Heart right ventricle (tissue), 16 donors: ENCODE measurements around the gene AKR1C1. TPM values are rescaled to one million over a fixed set of nuclear protein-coding genes. Genes with fewer than 3 reads are reported as not detected.
A peak's percentile ranks its signal among the peaks of the same experiment; 100 is the strongest.
"Not testable (repeated sequence)": the region's sequence is repeated elsewhere in the genome, so short reads cannot be mapped to it uniquely, and the experiment has no call there.

Experiments used
- ATAC-seq, 8 donors: fragments of 200-7000 bp; cut with Tn5 transposase; one replicate each; pipeline ENCODE4 v1.9.1; 2020; ENCODE audit warnings: mild to moderate bottlenecking in 8 of 8, moderate library complexity in 8 of 8, moderate number of reproducible peaks in 1 of 8
- DNase-seq, 2 donors: peaks; one replicate each; pipeline ENCODE4 v3.0.0-alpha.2; 2020
- H3K27ac ChIP-seq, 10 donors: fragments of 200-600 bp; sonication (generic) in 2 of 10; one replicate each; pipeline versions ENCODE4 v1.5.0 to v1.8.0; 2020 to 2022; ENCODE audit warnings: mild to moderate bottlenecking in 3 of 10
- H3K27me3 ChIP-seq, 7 donors: fragments of 200-600 bp; one replicate each; pipeline ENCODE4 v1.8.0; 2021 to 2022; ENCODE audit warnings: mild to moderate bottlenecking in 2 of 7
- H3K36me3 ChIP-seq, 9 donors: fragments of 200-600 bp; sonication (generic) in 1 of 9; one replicate each; pipeline versions ENCODE4 v1.5.0 to v1.8.0; 2020 to 2022; ENCODE audit warnings: mild to moderate bottlenecking in 2 of 9
- H3K4me1 ChIP-seq, 9 donors: fragments of 200-600 bp; sonication (generic) in 1 of 9; one replicate each; pipeline versions ENCODE4 v1.5.0 to v1.8.0; 2020 to 2022; ENCODE audit warnings: mild to moderate bottlenecking in 4 of 9
- H3K4me3 ChIP-seq, 10 donors: fragments of 200-600 bp; sonication (generic) in 2 of 10; one replicate each; pipeline versions ENCODE4 v1.5.0 to v1.8.0; 2020 to 2022; ENCODE audit warnings: mild to moderate bottlenecking in 7 of 10, moderate library complexity in 2 of 10
- H3K9me3 ChIP-seq, 11 donors: fragments of 200-600 bp in 10 of 11; sonication (generic) in 2 of 11; one replicate each; pipeline versions ENCODE4 v1.5.0 to v1.8.0; 2013 to 2022; ENCODE audit warnings: mild to moderate bottlenecking in 2 of 11, control low read depth in 1 of 11, moderate library complexity in 1 of 11
- WGBS, 2 donors: extraction: QIAGEN DNeasy Blood & Tissue Kit; methylation state at CpG; one replicate each; pipeline ENCODE4 v1.1.7; 2013; ENCODE audit warnings: inconsistent platforms in 1 of 2; 5-methylcytosine and 5-hydroxymethylcytosine counted together
- intact Hi-C, 10 donors: fragments of 100-400 bp; cut with DNase I; formaldehyde crosslinking; loops; one replicate each; pipeline versions ENCODE4 v1.11.1 to v1.14.2; 2022
- polyA plus RNA-seq, 2 donors: library from polyadenylated mRNA; stranded (reverse); fragments of 200-250 nt; gene quantifications; one replicate each; pipeline ENCODE4 v1.2.3, GENCODE V29; 2013
- total RNA-seq, 10 donors: library from RNA; stranded (reverse); fragmentation: NEBNext Ultra II Directional in 3 of 10; extraction: Animal tissue kit (Norgen Biotek cat#: 25700) in 3 of 10; gene quantifications; one replicate each; pipeline versions ENCODE4 v1.2.1 to v1.2.4, GENCODE V29; 2021 to 2023
- TF ChIP-seq, protein P1 (sequence below), 9 donors: fragments of 200-600 bp; sonication (generic) in 2 of 9; IDR thresholded peaks; one replicate each; pipeline versions ENCODE4 v1.5.0 to v1.8.0; 2021 to 2022; ENCODE audit warnings: antibody characterized with exemption in 9 of 9, mild to moderate bottlenecking in 5 of 9, moderate library complexity in 1 of 9
- donor health status: Arrhythmogenic right ventricular cardiomyopathy.
- donor health status: ischemic (EF 13 %, LVEDD 7.1; RV severe dilation, severe dysfunction).
- donor health status: healthy with polysubstance abuse.
- donor health status: DM: no; HTN: yes; CAD: no.
- donor health status: DM: no; HTN: no; CAD: no.
- donor health status: ischemic (EF 25% LVEDD 6.9; RV normal size, moderate dysfunction).
- donor health status: ischemic (EF 25% LVEDD 5.7; RV mildly dilated, moderate dysfunction).
- donor health status: healthy.
- donor health status: DM: yes; HTN: yes; CAD: no.
- donor health status: Ischemic cardiomyopathy.
- donor health status: ischemic (EF 35%, LVEDD 5.7; RV mildly dilated, moderate dysfunction).
- donor health status: nonischemic (EF 11% LVEDD 7.7; RV severe dilation, severe dysfunction).
- donor health status: DM: yes; HTN: yes; CAD: no.
- donor health status: PGD.
- donor health status: ischemic (EF 29% LVEDD 5.4; RV normal size, mild dysfunction).
- donor health status: nonischemic (EF 23%, LVEDD 6.1; RV moderate dilation, normal function).

Gene AKR1C1
- total and polyA plus RNA-seq, 12 donors = 6.6 to 131 (median 15.5) TPM

DNA sequence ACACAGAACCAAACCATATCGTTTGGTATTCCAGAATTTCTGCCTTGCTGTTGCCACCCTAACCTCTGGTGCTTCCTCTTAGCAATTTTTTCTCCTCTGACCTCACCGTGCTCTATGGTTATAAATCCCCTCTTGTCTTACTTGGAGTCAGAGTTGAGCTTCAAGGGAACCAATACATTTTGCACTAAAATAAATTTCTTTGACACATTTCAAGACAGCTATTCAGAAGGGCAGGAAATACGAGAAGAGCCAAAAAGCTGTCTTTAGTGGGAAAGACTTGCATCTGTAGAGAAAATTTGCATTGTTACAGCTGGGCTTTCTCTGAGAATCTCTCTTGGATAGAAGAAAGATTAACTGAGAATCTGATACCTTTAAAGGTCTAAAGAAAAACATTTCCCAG lies 54.9 kb downstream of the AKR1C1 start:
- Histone ChIP-seq H3K9me3 (no peaks in the 10 kb centered on the region), H3K27me3 (no peaks in the 10 kb centered on the region), H3K27ac (peak overlapping the region in 5 of 10 donors; percentile 10 to 57 (median 36)), H3K4me3 (no peak overlapping the region), H3K4me1 (peaks cover 0 to 37% (median 22%) of the 10 kb centered on the region in 9 donors), H3K36me3 (no peaks in the 10 kb centered on the region)
- TF ChIP-seq, protein P1, sequence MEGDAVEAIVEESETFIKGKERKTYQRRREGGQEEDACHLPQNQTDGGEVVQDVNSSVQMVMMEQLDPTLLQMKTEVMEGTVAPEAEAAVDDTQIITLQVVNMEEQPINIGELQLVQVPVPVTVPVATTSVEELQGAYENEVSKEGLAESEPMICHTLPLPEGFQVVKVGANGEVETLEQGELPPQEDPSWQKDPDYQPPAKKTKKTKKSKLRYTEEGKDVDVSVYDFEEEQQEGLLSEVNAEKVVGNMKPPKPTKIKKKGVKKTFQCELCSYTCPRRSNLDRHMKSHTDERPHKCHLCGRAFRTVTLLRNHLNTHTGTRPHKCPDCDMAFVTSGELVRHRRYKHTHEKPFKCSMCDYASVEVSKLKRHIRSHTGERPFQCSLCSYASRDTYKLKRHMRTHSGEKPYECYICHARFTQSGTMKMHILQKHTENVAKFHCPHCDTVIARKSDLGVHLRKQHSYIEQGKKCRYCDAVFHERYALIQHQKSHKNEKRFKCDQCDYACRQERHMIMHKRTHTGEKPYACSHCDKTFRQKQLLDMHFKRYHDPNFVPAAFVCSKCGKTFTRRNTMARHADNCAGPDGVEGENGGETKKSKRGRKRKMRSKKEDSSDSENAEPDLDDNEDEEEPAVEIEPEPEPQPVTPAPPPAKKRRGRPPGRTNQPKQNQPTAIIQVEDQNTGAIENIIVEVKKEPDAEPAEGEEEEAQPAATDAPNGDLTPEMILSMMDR (IDR thresholded peaks at IDR 0.05) = no peak
- no peak for ATAC-seq
- no peak for DNase-seq
- intact Hi-C loops = loop anchor here in 8 of 10 donors (5.0 to 10.0 kb wide), 5 partner anchors 57 to 267 kb away; partner anchors contain the start of gene AKR1C3 (in 5 of the 8)
- WGBS, 2 donors = 55 to 63% methylated on average over 3 of the region's 3 CpGs

DNA sequence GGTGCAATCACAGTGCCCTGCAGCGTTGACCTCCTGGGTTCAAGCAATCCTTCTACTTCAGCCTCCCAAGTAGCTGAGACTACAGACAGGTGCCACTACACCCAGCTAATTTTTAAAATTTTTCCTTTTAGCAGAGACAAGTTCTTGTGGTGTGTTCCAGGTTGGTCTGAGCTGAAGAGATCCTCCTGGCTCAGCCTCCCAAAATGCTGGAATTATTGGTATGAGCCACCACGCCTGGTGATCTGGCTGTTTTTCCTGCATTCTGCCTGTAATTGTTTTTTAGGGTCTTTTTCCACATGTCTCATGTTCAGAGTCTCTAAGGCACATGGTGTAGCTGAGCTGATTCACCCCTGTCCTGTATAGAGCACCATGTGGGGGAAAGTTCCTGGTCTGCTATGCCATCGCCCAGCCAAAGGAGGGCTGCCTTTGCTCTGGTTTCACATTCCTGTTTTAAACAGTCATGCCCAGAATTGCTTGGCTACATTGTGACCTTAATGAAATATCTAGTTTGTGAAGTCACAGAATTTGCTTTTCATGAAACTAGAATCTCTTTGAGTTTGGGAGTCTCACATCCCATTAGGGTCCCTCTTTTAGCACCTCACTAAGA lies 55.6 kb downstream of the AKR1C1 start:
- intact Hi-C loops = loop anchor here in 8 of 10 donors (5.0 to 10.0 kb wide), 5 partner anchors 56 to 266 kb away; partner anchors contain the start of gene AKR1C3 (in 5 of the 8)
- ATAC-seq (peak; percentile 81 to 92 (median 88)), DNase-seq (peak in 1 of 2 donors; percentile 31)
- TF ChIP-seq, protein P1 (IDR thresholded peaks at IDR 0.05) = peak in 6 of 9 donors; percentile 10 to 55 (median 42)
- not testable (repeated sequence) for H3K27me3 ChIP-seq, H3K4me3 ChIP-seq, H3K9me3 ChIP-seq, H3K36me3 ChIP-seq
- H3K4me1 ChIP-seq = peaks cover 0 to 37% (median 22%) of the 10 kb centered on the region in 9 donors
- H3K27ac ChIP-seq = peak overlapping the region in 7 of 10 donors; percentile 36 to 74 (median 57)
- WGBS, 2 donors = 75% methylated on average over 3 of the region's 3 CpGs

DNA sequence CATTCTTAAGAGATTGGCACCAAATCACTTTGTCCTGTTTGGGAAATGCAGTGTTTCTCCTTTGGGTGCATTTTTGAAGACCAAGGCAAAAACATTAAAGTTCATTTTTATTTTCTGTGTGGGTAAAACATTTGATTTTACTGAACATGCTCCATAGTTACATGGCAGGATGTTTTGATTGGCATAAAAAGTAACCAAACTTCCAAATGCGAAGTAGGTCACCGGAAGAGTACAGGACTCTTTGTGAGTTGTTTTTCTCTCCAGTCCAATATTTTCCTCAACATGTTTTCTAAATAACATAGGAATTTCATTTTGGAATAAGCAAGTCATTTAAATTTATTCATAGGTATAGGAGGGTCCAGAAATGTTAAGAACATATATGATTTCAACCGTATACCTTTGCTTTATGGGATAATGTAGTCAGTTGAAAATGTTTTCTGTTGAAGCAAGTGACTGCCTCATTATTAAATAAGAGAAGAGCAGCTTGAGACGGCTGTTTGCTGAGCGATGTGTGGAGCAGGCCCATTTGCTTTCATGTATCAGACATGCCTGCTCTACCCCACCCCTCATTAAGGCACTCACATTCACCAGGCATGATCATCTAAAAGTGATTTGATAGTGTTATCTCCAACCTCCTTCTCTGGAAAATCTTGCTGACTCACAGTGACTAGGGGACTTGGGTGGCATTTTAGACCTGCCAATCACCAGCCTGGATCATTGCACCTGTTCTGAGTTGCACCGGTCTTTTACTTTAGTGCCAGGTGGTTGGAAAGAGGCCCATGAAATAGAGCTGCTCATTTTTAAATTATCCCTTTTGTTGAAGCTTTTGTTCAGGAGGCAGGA lies 56.8 kb downstream of the AKR1C1 start:
- H3K36me3 ChIP-seq, H3K27me3 ChIP-seq, H3K4me3 ChIP-seq, H3K9me3 ChIP-seq, DNase-seq: not testable (repeated sequence)
- peak in 6 of 8 donors; percentile 41 to 71 (median 64) for ATAC-seq
- Histone ChIP-seq H3K27ac (peak overlapping the region in 8 of 10 donors; percentile 17 to 74 (median 63)), H3K4me1 (peaks cover 0 to 34% (median 22%) of the 10 kb centered on the region in 9 donors)
- intact Hi-C loops = loop anchor here in 8 of 10 donors (5.0 to 10.0 kb wide), 5 partner anchors 55 to 265 kb away; partner anchors contain the start of gene AKR1C3 (in 5 of the 8)
- 63 to 70% methylated on average over 6 of the region's 6 CpGs for WGBS, 2 donors

DNA sequence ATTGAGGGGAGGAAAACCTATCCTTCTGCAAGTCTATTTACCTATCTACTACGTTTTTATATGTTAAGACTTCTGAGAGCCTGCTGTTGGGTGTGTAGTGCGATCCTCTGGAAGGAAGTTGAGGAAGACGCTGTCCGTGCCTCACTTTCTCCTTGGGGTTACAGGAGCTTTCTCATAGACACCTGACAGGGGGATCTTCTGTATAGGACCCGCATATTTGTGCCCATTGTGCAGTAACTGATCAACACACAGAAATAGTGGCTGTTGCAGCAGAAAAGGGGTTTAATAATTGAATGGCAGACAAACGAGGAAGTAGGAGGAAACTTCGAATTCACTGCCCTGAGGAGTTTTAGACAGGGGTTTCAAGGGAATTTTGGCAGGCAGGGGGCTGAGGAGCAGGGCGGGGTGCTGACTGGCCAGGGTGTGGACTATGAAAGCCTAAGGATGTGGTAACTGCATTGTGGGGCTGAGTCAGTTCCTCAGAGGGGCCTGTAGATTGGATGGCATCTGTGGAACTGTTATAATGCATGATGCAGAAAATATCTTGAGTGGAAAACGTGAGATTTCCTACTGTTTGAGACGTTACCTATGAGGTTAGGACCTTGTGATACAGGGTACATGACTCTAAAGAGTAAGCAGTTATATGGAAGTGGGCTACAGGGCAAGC lies 58.5 kb downstream of the AKR1C1 start:
- not testable (repeated sequence) for H3K9me3 ChIP-seq
- H3K4me1 ChIP-seq = peaks cover 0 to 35% (median 22%) of the 10 kb centered on the region in 9 donors
- ATAC-seq = peak in 1 of 8 donors; percentile 49

More for the DNA sequence above, 58.5 kb downstream of the AKR1C1 start:
- not testable (repeated sequence) for H3K27ac ChIP-seq, DNase-seq, H3K27me3 ChIP-seq, H3K4me3 ChIP-seq, H3K36me3 ChIP-seq
- WGBS, 2 donors = 75 to 87% methylated on average over 8 to 9 of the region's 10 CpGs
- intact Hi-C loops = loop anchor here in 2 of 10 donors (10.0 kb wide), 2 partner anchors 53 to 263 kb away; no protein-coding TSS in a partner anchor
